IMR-90 (cell line): Measurements from ENCODE around the gene TBC1D22A. TPM values are rescaled to one million over a fixed set of nuclear protein-coding genes. Genes with fewer than 3 reads are reported as not detected.

Experiments used
- ATAC-seq: fragments of 200-7000 bp; cut with Tn5 transposase; 2 replicates; pipeline ENCODE4 v1.9.1; 2020; ENCODE audit warnings: low read depth, mild to moderate bottlenecking, moderate library complexity
- BruUV-seq: library from RNA; stranded (reverse); fragments of 400-500 nt; replicated peaks from 2 replicates; lab custom pipeline; 2021; lab: Mats Ljungman, UMichigan
- CTCF ChIA-PET: fragments of 300-600 bp; formaldehyde crosslinking; extraction: SDS; loops from one replicate; lab custom pipeline; 2021; ENCODE audit warnings: antibody characterized with exemption; lab: Yijun Ruan, JAX
- POLR2A ChIA-PET: fragments of 300-600 bp; sonication (Branson Sonifier 250); formaldehyde crosslinking; loops from one replicate; lab custom pipeline; 2022; ENCODE audit warnings: antibody characterized with exemption; ENCODE audit not compliant: unreplicated experiment; lab: Charles Lee
- DNase-seq: peaks from one replicate; pipeline ENCODE4 v3.0.0; 2013
- H2AFZ ChIP-seq: replicated peaks from 2 replicates; pipeline ENCODE3; 2013; ENCODE audit warnings: low read length, mild to moderate bottlenecking; ENCODE audit not compliant: poor library complexity
- H2AK5ac ChIP-seq: 2 replicates; pipeline ENCODE4 v1.6.1; 2013; ENCODE audit warnings: low read depth, low read length, inconsistent platforms
- H2AK9ac ChIP-seq: replicated peaks from 2 replicates; pipeline ENCODE3; 2013; ENCODE audit warnings: mild to moderate bottlenecking, low read depth, low read length, moderate library complexity; ENCODE audit not compliant: poor library complexity
- H2BK120ac ChIP-seq: 2 replicates; pipeline ENCODE4 v1.6.1; 2013; ENCODE audit warnings: low read depth, low read length, inconsistent platforms
- H2BK15ac ChIP-seq: 3 replicates; pipeline ENCODE4 v1.6.1; 2013; ENCODE audit warnings: low read depth, low read length, inconsistent platforms
- H2BK20ac ChIP-seq: 2 replicates; pipeline ENCODE4 v1.6.1; 2013; ENCODE audit warnings: low read depth, mild to moderate bottlenecking, inconsistent platforms, low read length, moderate library complexity
- H2BK5ac ChIP-seq: 2 replicates; pipeline ENCODE4 v1.6.1; 2013; ENCODE audit warnings: mild to moderate bottlenecking, low read depth, low read length, inconsistent platforms; ENCODE audit not compliant: poor library complexity, severe bottlenecking
- H3K14ac ChIP-seq: replicated peaks from 2 replicates; pipeline ENCODE4 v1.6.1; 2013; ENCODE audit warnings: low read depth, low read length, inconsistent platforms
- H3K18ac ChIP-seq: 2 replicates; pipeline ENCODE4 v1.6.1; 2013; ENCODE audit warnings: low read depth, low read length, control low read depth
- H3K23ac ChIP-seq: 2 replicates; pipeline ENCODE4 v1.6.1; 2013; ENCODE audit warnings: low read depth, low read length, inconsistent platforms
- H3K27ac ChIP-seq: 2 replicates; pipeline ENCODE4 v1.5.1; 2013; ENCODE audit warnings: mild to moderate bottlenecking, control low read depth, low read length; ENCODE audit not compliant: insufficient read depth
- H3K27me3 ChIP-seq: 2 replicates; pipeline ENCODE4 v1.6.1; 2013; ENCODE audit warnings: low read length; ENCODE audit not compliant: control insufficient read depth, insufficient read depth
- H3K36me3 ChIP-seq: 2 replicates; pipeline ENCODE4 v1.6.1; 2013; ENCODE audit warnings: low read length, mixed read lengths; ENCODE audit not compliant: control insufficient read depth, insufficient read depth
- H3K4ac ChIP-seq: 2 replicates; pipeline ENCODE4 v1.6.1; 2013; ENCODE audit warnings: low read depth, low read length, inconsistent platforms
- H3K4me1 ChIP-seq: 2 replicates; pipeline ENCODE4 v1.6.1; 2013; ENCODE audit warnings: low read length, mixed read lengths; ENCODE audit not compliant: control insufficient read depth, insufficient read depth
- H3K4me2 ChIP-seq: 2 replicates; pipeline ENCODE4 v1.6.1; 2013; ENCODE audit warnings: low read depth, mild to moderate bottlenecking, control low read depth, low read length, moderate library complexity
- H3K4me3 ChIP-seq: 2 replicates; pipeline ENCODE4 v1.5.1; 2013; ENCODE audit warnings: low read depth, mild to moderate bottlenecking, control low read depth, low read length, moderate library complexity; ENCODE audit not compliant: insufficient read depth
- H3K56ac ChIP-seq: 2 replicates; pipeline ENCODE4 v1.6.1; 2013; ENCODE audit warnings: low read length, inconsistent platforms; ENCODE audit not compliant: insufficient read depth; ENCODE audit errors: extremely low read depth
- H3K79me1 ChIP-seq, 2 experiments: 2 replicates each; pipeline ENCODE4 v1.6.1; 2013; ENCODE audit warnings: low read length in 2 of 2, inconsistent platforms in 1 of 2, low read depth in 1 of 2
- H3K9ac ChIP-seq: 2 replicates; pipeline ENCODE4 v1.6.1; 2013; ENCODE audit warnings: low read depth, low read length, control low read depth
- H3K9me1 ChIP-seq: 2 replicates; pipeline ENCODE4 v1.6.1; 2013; ENCODE audit warnings: low read length, inconsistent platforms; ENCODE audit not compliant: insufficient read depth
- H3K9me3 ChIP-seq: 2 replicates; pipeline ENCODE4 v1.6.1; 2013; ENCODE audit warnings: low read length; ENCODE audit not compliant: control insufficient read depth, insufficient read depth
- H4K20me1 ChIP-seq: 2 replicates; pipeline ENCODE4 v1.6.1; 2013; ENCODE audit warnings: low read length, inconsistent platforms; ENCODE audit not compliant: insufficient read depth
- H4K5ac ChIP-seq: 2 replicates; pipeline ENCODE4 v1.6.1; 2013; ENCODE audit warnings: mild to moderate bottlenecking, low read depth, low read length, control low read depth
- H4K8ac ChIP-seq, 2 experiments: 2 replicates each; pipeline ENCODE4 v1.6.1; 2013; ENCODE audit warnings: low read depth in 2 of 2, low read length in 2 of 2, control low read depth in 1 of 2, inconsistent platforms in 1 of 2
- H4K91ac ChIP-seq: 2 replicates; pipeline ENCODE4 v1.6.1; 2013; ENCODE audit warnings: low read depth, low read length, inconsistent platforms; ENCODE audit not compliant: insufficient read depth
- BHLHE40 ChIP-seq: fragments of 150-350 bp; IDR thresholded peaks from 2 replicates; pipeline ENCODE4 v1.6.1; 2016; ENCODE audit warnings: mild to moderate bottlenecking, low read depth, low read length
- CEBPB ChIP-seq: IDR thresholded peaks from 2 replicates; pipeline ENCODE4 v1.6.1; 2012; ENCODE audit warnings: low read depth, low read length, improper control_type of control experiment
- FOS ChIP-seq: fragments of 150-350 bp; IDR thresholded peaks from 2 replicates; pipeline ENCODE4 v1.6.1; 2016; ENCODE audit warnings: low read depth, low read length
- NFE2L2 ChIP-seq: fragments of 150-350 bp; IDR thresholded peaks from 2 replicates; pipeline ENCODE4 v1.6.1; 2016; ENCODE audit warnings: low read depth, mild to moderate bottlenecking, low read length
- RCOR1 ChIP-seq: IDR thresholded peaks from 2 replicates; pipeline ENCODE4 v1.6.1; 2012; ENCODE audit warnings: mild to moderate bottlenecking, low read length, improper control_type of control experiment; ENCODE audit not compliant: insufficient replicate concordance
- RFX5 ChIP-seq: IDR thresholded peaks from 2 replicates; pipeline ENCODE4 v1.8.0; 2012; ENCODE audit warnings: low read depth, mild to moderate bottlenecking, low read length, moderate library complexity
- USF2 ChIP-seq: fragments of 150-350 bp; IDR thresholded peaks from 2 replicates; pipeline ENCODE4 v1.6.1; 2017; ENCODE audit warnings: mild to moderate bottlenecking, antibody characterized with exemption, low read length, low read depth
- WGBS, 2 experiments: methylation state at CpG; one replicate each; pipeline versions ENCODE4 v1.1.5 to v1.1.7; 2013; ENCODE audit warnings: missing lambda C conversion rate in 2 of 2; ENCODE audit not compliant: insufficient read length in 1 of 2; ENCODE audit errors: extremely low coverage in 2 of 2; 5-methylcytosine and 5-hydroxymethylcytosine counted together
- dilution Hi-C: fragments of 300-500 bp; cut with HindIII; formaldehyde crosslinking; loops from one replicate; pipeline ENCODE4 v1.14.3; 2018; ENCODE audit warnings: low sequenced_read_pairs; ENCODE audit not compliant: unreplicated experiment
- in situ Hi-C: fragments of 300-500 bp; cut with MboI; formaldehyde crosslinking; loops from 3 replicates; pipeline ENCODE4 v1.14.3; 2019; ENCODE audit warnings: low sequenced_read_pairs, inconsistent platforms, mixed read lengths
- intact Hi-C: fragments of 100-400 bp; cut with micrococcal nuclease; formaldehyde crosslinking; loops from 2 replicates; pipeline ENCODE4 v1.10.0; 2022
- polyA plus RNA-seq, 3 experiments: library from polyadenylated mRNA; depleted of rRNA; stranded (reverse); fragments of >200 nt; gene quantifications; 2 replicates each; pipeline ENCODE4 v1.2.3, GENCODE V29; 2012; ENCODE audit warnings: low replicate concordance in 1 of 3
- total RNA-seq: library from RNA; depleted of rRNA; stranded (reverse); fragments of >200 nt; gene quantifications from 2 replicates; pipeline ENCODE4 v1.2.3, GENCODE V29; 2012

The TBC1D22A gene
- total and polyA plus RNA-seq, 2 of the 4 experiments (the other 2 are of a cell fraction) = 9.0 to 16.7 TPM

GRCh38 chr22:46757104-46757503 is 5.3 kb upstream of the TBC1D22A start:
- dilution Hi-C loops (no loop called here), in situ Hi-C loops (no loop called here), intact Hi-C loops (no loop called here)
- H3K4ac ChIP-seq = no peak overlapping the region
- H2BK15ac ChIP-seq = no peak overlapping the region
- H3K4me3 ChIP-seq = no peak overlapping the region
- ChIA-PET POLR2A (no interaction called here), CTCF (no interaction called here)
- peaks cover 20% of the 10 kb centered on the region for H3K9me1 ChIP-seq
- H3K79me1 ChIP-seq = peaks cover 9 to 25% of the 10 kb centered on the region in 2 experiments
- no peak overlapping the region for H3K27ac ChIP-seq
- H3K4me1 ChIP-seq = peaks cover 21% of the 10 kb centered on the region
- DNase-seq (no peak), ATAC-seq (no peak)
- H2AK9ac ChIP-seq = no peak overlapping the region
- no peak overlapping the region for H3K23ac ChIP-seq
- H2AK5ac ChIP-seq = no peak overlapping the region
- H2BK120ac ChIP-seq = no peak overlapping the region; the same call in 1 of the 2 replicates
- no peaks in the 10 kb centered on the region for H3K9me3 ChIP-seq
- no peaks in the 10 kb centered on the region for H3K36me3 ChIP-seq
- whole genome bisulfite sequencing, 2 experiments = 83% methylated on average over 2 of the region's 2 CpGs; no CpG with 5 or more reads in 1 of the 2 experiments
- H4K91ac ChIP-seq = no peak overlapping the region
- H3K56ac ChIP-seq = no peak overlapping the region
- H2AFZ ChIP-seq = no peak overlapping the region
- TF ChIP-seq RCOR1 (no peak), FOS (no peak), NFE2L2 (no peak), CEBPB (no peak), RFX5 (no peak), BHLHE40 (no peak), USF2 (no peak)
- H4K5ac ChIP-seq = no peak overlapping the region
- H3K18ac ChIP-seq = no peak overlapping the region
- H4K8ac ChIP-seq = no peak overlapping the region
- H3K27me3 ChIP-seq = no peaks in the 10 kb centered on the region
- H2BK20ac ChIP-seq = no peak overlapping the region
- no peak overlapping the region for H3K4me2 ChIP-seq
- no peaks in the 10 kb centered on the region for H4K20me1 ChIP-seq
- BruUV-seq = no TSS peak
- no peak overlapping the region for H3K14ac ChIP-seq
- no peak overlapping the region for H2BK5ac ChIP-seq
- no peak overlapping the region for H3K9ac ChIP-seq
